GM18867 (cell line): Measurements from ENCODE around the gene ROBO1.

ENCODE experiments used
- ATAC-seq: cut with Tn5 transposase; IDR thresholded peaks from one replicate; pipeline ENCODE4 v1.9.1; 2021; ENCODE audit warnings: mild to moderate bottlenecking, moderate library complexity; ENCODE audit not compliant: unreplicated experiment

ROBO1 gene

GRCh38 chr3:78940128-78940527 lies 827.7 kb downstream of the ROBO1 start:
- ATAC-seq, result no peak

GRCh38 chr3:78937475-78937874 lies 830.3 kb downstream of the ROBO1 start:
- ATAC-seq, result no peak

GRCh38 chr3:78927759-78928158 lies 840.0 kb downstream of the ROBO1 start:
- no peak for ATAC-seq

DNA sequence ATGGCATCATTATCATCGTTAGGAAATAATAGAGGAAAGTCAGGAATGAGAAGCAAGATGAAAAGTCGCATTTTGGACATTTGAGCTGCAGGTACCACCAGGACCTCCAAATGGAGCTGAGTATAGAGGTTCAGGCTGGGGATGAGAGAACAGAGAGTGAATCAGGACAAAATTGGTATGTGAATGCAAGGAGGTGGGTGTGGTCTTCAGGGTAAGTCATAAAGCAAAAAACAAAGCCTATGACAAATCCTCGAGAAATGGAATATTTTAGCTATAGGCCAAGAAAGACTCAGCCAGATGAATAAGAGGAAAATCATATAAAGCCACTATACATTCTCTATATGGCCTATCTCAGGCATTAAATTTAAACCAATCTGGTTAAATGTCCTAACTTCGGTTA lies 841.3 kb downstream of the ROBO1 start:
- ATAC-seq, result no peak

- no peak for ATAC-seq
Observed at GRCh38 chr3:78924711-78925110, 843.1 kb downstream of the ROBO1 start.

GRCh38 chr3:78919021-78919755 lies 848.6 kb downstream of the ROBO1 start:
- no peak for ATAC-seq

DNA sequence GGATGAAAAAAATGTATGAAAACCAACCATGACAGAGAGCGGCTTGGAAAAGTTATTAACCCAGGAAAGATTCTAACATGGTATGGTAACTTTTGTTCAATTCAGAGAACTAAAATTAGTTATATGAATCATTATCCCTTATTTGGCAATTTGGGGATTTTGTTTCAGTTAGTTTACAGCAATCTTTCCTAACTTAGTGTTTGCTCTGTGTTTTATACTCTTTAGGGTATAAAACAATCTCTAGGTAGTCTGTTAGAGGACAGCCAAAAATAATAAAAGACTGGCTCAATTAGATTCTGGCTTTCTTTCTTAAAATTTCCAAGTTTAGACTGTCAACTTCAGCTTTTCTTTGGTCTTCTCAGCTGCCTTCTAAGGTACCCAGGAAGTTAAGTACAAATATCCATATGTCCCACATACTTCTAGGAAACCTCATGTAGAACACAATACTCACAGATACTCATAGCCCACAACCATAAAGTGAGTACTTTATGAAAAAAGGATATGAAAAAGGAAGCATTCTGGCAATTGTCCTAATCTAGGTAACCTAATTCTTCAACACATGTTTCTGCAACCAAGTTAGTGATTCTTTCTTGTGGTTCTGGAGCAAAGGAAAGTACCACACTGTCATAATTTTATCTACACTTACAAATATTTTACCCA lies 849.3 kb downstream of the ROBO1 start:
- ATAC-seq, result no peak

- no peak for ATAC-seq
Observed at GRCh38 chr3:78917536-78917935, 850.3 kb downstream of the ROBO1 start.

DNA sequence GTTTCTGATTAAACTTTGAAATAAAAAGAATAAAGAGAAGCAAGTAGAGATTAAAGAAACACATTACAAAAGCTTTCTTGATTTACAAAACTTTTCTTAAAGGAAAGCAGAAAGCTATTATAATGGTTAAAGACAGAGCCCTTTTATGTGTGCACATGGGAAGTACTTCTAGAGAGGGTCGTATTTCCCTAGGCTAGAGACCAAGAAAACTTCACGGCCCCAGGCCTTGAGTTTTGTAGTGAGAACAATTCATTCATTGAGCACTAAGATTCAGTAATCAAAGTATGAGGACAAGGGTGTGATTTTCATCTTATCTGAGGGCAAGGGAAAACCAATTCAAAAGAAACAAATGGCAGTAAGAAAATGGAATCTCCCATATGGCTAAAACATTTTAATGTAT lies 854.1 kb downstream of the ROBO1 start:
- ATAC-seq, result no peak

- no peak for ATAC-seq
Observed at GRCh38 chr3:78912687-78913086, 855.1 kb downstream of the ROBO1 start.

DNA sequence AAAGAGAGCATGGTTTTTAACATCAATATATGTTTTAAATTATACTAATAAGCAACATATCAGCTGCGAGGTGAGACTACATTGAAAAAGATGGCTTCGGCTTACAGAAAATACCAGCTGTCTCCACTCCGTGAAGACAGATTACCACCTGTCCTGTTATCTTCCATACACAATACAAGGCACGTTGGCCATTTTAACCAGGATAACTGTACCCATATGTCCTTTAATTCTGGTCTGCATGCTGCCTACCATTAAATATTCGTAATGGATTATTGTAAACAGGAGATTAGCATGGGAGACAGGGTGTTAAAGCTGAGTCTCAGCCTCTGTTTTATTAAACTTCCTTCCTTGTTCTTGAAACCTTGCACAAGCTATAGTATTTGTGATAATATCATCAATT lies 855.5 kb downstream of the ROBO1 start:
- no peak for ATAC-seq

DNA sequence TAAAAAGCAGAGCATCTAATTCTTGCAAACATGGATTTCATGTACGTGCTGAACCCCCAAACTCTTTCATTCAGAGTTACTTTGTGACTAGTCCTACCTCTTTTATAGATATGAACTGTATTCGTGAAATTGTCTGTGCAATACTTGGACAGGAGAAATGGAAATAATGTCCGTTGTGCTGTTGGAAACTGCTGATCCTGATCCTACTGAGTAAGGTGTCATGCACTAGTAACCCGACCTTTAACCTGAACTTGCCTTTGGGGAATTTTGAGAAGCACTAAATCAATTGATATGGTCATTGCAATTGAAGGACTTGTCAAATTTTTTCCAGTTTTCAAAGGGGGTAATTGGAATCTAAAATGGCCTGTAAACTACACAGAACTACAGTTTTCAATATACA lies 856.4 kb downstream of the ROBO1 start:
- ATAC-seq, result no peak

GRCh38 chr3:78908236-78908635 lies 859.6 kb downstream of the ROBO1 start:
- ATAC-seq, result no peak

DNA sequence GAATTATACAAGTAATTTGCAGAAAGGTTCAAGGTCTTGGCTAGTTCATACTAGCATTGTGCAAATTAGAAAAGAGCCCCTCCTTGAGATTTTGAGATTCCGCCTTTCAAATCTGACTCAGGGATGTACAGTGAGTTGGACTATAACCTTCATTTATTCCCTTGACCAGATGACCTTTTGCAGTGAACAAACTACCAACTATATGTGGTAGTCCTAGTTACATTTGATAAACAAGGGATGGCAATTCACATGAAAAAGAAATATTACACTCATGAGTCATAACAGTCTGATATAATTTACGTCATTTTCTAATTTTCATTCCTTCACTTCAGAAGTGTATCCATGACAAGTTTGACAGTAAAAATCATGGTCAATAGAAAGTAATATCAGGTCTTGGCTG lies 860.4 kb downstream of the ROBO1 start:
- no peak for ATAC-seq

GRCh38 chr3:78906930-78907329 lies 860.9 kb downstream of the ROBO1 start:
- no peak for ATAC-seq

DNA sequence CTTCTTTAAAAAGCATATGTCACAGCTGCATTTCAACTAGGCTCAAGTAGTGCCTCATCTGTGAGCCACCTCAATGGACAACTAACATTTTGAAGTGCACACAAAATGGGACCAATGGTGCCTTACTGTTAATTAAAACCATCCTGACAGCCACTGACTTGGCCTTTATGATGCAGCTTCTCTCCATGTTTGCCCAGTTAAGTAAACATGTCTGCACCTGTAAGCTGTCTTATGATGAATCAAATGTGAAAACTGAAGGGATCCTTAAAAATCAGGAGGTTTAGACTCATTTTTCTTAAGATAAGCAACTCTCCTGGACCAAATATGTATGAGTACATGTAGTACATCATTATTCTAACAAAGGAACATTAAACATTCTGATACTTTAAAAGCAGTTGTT lies 861.6 kb downstream of the ROBO1 start:
- no peak for ATAC-seq

DNA sequence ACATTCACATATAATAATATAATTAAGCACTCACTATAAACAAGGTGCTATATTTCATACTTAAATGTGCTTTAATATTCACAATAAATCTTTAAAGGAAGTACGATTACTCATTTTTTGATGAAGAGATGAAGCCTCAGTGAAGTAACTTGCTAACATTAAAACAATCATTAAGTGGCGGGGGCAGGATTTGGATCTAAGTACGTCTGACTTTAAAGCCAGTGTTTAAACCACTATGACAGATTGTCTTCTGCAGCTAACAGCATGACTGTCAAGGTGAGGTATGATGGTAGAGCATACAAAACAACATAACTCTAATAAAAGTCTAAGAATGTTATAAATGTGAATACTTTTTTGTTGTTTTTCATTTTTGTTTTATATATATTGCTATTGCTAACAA lies 862.1 kb downstream of the ROBO1 start:
- no peak for ATAC-seq

DNA sequence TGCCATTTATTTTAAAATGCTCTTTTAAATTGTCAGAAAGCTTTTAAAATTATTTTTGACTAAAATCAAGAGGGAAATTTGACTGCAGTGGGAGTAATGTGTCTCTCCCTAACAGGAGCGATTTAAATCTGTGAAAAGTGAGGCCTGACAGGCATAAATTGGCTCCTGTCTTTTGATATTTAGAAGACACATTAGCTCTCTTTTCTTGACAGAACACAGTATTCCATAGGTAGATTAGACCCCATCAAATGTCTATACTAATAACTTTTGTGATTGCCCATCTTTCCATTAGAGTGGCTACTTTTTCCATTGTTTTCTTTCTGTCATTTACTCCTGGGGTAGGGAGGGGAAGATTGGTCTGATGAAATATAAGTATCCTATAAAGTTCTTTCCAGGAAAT lies 866.3 kb downstream of the ROBO1 start:
- ATAC-seq, result no peak

- no peak for ATAC-seq
Observed at GRCh38 chr3:78900880-78901279, 866.9 kb downstream of the ROBO1 start.

- no peak for ATAC-seq
Observed at GRCh38 chr3:78900426-78900825, 867.4 kb downstream of the ROBO1 start.

GRCh38 chr3:78895528-78895927 lies 872.3 kb downstream of the ROBO1 start:
- ATAC-seq, result no peak

DNA sequence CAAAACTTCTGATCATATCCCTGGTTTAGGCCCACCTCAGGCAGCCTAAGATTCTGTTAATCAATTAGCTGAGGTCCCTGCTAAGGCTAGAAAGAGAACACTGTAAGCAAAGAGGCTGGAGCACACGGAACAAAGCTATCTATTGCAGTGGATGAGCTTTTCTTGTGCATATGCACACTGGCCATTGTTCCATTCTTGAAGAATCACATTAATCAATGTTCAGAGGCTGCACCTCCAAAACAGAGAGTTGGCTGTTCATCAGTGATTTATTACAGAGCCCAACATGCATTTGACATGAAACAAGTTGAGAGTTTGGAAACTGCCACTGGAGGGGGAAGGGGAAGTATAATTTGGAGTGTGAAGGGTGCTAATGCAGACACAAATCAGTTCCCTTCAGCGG lies 873.0 kb downstream of the ROBO1 start:
- ATAC-seq, result no peak

GRCh38 chr3:78893161-78893560 lies 874.6 kb downstream of the ROBO1 start:
- ATAC-seq, result no peak
